SKM-1 treated with dmso at 0.1 percent for 144 hours (cell line): Measurements from ENCODE around the gene CNNM1.
A peak's percentile ranks its signal among the peaks of the same experiment; 100 is the strongest.

ENCODE experiments used
- DNase-seq: peaks from one replicate; lab custom pipeline; 2025; ENCODE audit not compliant: unreplicated experiment; lab: John Stamatoyannopoulos, UW

CNNM1 gene

DNA sequence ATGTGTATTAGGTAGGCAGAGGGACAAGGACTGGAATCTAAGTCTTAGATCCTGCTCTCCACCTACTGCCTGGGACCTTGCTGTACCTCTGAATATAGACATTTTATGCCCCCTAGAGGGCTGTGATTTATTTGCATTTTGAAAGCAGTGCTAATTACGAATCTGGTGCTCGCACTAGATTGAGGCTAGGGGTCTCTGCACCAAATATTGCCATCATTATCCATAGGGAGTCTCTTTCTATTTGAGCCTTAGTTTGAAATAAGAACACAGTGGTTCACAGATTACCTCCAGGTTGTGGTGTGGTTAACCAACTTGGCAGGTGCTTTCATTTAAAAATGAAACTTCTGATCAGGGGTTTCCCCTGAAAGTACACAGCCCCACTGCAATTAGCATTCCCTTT lies 41.8 kb downstream of the CNNM1 start:
- peak; percentile 21 for DNase-seq

DNA sequence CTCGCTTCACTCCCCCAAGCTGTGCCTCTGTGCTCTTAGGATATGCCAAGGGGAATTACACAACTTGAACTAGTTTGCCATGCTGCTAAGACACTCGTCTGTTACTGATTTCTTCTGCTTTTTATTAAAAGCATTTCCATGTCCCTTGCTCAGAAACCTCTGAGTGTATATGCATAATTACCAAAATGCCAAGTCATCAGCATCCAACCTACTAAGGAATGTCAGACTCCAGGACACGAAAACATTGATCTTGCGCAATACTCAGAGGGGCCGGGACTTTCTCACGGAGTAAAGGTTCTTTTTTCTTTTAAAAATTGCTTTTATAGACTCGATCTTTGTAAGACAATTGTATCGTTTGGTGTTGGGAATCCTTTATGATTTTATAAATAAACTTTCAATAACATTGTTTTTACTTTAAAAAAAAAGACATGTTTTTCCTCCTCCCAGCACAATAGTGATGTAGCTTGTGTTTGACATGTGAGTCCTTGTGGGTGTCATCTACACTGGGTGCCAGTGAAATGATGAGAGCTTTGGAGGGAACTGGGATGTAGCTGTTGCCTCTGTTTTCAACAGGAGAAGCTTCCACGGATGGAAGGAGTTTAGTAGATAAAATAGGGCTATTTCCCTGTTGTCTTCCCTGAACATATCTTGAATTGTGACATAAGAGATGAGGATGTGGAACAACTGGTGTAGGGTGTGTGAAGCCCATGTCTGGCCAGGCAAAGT lies 43.6 kb downstream of the CNNM1 start:
- DNase-seq, result no peak

DNA sequence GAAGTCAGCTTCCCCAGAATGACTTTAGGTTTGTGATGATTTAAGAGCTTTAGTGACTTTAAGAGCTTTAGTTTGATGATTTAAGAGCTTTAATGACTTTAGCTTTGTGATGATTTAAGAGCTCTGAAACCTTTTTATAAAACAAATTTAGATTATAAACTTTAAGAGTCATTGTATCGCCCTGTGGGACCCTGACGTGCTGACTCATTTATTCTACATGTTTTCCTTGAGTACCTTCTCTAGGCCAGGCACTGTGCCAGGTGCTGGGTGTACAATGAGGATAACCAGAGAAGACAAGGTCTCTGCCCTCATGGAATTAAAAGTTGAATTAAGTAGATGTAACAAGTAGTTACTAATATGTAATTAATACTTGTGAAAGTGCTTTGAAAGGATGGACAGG lies 45.4 kb downstream of the CNNM1 start:
- DNase-seq, result no peak

DNA sequence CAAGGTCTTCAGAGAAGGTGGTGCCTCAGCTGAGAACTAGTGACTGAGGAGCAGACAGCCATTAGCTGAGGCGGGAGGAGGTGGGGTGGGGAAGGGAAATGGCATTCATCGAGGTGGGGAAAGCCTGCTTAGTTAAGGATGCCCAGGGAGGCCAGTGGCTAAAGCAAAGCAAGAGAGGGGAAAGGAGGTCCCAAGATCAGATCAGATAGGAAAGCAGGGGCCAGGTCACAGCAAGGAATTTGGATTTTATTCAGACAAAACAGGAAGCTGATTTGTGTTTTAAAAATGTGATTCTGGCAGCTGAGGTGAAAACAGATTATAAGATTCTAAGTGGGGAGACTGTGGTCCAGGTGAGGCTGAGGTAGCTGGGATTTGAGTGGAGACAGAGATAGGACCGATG lies 45.8 kb downstream of the CNNM1 start:
- no peak for DNase-seq

DNA sequence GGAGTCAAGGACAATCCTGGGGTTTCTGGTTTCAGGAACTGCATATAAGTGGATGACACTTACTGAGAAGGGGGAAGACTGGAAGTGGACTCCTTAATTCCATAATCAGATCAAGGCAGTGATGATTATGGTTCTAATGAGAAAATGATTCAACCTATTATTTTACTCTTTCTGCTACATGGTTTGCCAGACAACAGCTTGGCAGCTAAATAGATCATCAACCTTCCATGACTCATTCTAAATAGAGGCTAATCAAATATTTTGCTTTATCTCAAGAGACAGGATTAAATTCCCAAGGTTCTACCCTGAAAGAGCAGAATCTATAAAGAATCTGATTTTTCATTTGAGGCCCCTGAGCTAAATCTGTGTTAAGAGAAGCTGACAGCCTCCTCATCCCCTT lies 46.3 kb downstream of the CNNM1 start:
- no peak for DNase-seq

DNA sequence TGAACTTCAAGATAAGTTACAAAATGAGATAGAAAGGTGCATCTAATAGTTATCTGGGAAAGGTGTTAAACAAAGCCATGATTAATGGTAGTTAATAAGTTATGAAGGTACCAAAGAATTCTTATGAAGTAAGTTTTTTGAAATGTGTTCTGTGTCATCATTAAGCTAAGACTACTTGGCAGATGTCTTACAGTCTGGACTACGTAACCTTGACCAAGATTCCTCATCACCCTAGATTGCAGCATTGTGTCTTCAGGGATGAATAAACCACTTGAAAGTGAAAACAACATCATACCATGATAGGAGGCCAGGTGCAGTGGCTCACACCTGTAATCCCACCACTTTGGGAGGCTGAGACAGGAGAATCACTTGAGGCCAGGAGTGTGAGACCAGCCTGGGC lies 53.0 kb downstream of the CNNM1 start:
- no peak for DNase-seq

DNA sequence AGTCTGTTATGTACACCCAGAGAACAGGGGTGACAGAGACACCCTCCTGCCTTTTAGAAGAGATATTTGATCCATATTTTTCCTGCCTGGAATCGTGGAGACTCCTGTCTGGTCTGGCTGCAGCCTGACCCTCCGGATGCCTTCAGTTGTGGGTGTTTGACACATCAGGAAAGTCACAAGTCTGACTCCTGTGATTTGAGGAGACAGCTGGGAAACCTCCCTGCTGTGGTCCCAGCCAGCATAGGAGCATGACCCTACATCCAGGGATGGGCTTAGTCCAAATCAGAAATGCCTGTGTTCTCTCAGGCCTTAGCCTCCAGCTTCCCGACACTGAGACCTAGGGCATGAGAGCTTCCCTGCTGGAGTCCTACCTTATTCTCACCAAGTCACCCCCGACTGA lies 57.9 kb downstream of the CNNM1 start:
- DNase-seq, result no peak

DNA sequence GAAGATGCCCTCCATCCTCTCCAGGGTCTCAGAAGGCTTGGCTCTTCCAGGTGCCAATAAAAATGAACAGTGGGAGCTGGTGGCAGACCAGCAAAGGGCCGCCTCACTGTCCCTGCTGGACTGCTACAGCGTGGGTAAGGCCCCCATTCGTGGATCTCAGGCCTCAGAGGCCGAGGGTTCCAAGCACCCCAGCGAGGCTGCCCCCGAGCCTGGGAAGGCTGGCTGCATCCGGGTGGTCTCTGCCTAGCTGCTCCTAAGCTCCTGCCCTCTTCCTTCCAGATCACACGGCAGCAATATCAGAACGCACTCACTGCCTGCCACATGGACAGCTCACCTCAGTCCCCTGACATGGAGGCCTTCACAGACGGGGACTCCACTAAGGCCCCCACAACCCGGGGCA lies 58.4 kb downstream of the CNNM1 start:
- no peak for DNase-seq

DNA sequence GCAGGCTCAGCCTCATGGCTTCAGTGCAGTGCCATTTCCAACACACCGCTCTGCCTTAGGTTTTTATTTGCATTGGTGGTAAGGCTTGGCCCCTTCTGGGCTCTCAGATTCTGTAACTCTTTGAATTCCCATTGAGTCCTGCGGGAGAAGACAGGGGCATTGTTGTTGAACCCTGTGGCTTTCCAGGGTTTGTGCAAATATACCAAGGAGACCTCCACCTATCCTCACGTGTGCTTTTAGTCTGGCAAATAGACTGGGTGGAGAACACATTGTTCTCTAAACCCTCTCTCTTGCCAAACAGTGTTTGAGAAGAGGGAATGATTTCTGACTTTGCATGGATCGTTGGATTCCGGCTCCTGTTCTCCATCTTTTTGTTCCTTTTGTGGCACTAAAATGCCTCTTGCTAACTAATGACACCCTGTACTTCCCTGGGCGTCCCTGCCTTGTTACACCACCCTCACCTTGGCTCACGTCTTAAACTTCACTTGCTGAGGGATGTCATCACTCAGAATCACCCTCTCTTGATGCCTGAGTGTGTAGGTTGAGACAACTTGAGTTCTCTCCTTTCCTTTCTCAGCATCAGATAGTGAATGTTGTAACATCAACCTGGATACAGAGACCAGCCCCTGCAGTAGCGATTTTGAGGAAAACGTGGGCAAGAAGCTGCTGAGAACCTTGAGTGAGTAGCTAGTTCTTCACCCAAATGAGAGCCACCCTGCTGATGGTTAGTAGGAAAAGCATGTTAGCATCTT lies 60.7 kb downstream of the CNNM1 start:
- DNase-seq, result no peak

DNA sequence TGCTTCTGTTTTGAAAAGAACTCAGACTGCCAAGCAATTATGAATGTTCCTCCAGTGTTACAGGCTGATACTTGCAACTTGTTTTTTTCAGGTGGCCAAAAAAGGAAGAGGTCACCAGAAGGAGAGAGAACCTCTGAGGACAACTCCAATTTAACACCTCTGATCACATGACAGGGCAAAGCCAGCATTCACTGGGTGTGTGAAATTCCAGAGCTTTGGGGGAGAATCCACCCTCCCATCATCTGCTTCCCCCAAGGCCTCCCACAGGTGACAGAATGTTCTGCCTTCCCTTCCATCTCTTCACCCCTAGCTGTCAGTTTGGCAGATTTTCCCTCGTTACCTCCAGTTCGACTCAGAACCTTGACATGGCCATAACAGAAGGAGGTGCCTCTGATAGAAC lies 62.2 kb downstream of the CNNM1 start:
- DNase-seq, result no peak

DNA sequence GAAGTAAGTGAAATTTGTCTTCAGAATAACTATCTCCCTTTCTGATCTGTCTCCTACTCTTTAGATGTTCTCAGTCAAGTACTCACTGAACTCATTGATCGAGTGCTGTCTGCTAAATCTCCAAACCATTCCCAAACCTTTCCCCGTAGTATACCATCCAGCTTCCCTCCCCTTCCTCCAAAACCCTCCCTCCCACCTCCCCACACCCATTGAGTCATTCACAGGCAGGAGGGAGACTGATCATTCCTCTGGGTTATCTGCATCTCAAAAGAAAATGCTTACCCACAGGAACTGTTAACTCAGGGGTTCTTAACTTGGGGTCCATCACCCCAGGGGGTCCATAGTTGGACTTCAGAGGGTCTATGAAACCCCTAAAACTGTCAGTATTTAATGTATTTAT lies 63.9 kb downstream of the CNNM1 start:
- DNase-seq, result no peak

DNA sequence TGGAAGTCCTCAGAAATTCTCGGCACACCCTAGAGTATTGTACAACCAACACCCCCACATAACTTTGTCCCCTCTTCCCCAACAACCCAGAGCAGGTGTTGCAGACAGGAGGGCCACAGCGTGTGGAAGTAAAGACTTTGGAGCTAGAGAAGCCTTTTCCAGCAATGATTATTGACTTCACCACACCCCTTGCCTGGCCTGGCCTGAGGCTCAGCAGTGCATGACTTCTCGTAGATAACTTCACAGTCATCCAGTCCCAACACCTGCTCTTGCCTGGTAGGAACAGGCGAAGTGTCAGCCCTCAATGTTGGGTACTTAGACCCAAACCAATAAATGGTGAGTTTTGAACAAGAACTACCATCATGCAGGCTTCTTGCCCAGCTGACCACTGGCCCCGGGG lies 64.5 kb downstream of the CNNM1 start:
- no peak for DNase-seq

DNA sequence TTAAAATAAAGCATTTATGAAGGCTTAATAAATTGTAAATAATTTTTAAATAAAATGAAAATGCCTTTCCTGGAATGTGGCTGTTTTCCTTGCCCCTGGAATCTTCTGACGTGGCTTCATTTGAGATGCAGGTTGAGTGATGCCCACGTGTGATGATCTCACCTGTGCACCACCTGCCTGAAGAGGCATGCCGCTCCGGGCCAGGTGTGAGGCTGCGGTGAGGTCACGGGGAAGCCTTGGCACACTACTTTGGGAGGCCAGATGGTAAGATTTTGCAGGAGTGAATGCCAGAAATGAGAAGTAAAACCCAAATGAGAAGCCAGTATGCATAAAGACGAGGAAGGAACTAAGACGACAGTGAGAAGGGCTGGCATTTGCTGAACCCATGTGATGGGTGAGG lies 65.1 kb downstream of the CNNM1 start:
- DNase-seq, result no peak

DNA sequence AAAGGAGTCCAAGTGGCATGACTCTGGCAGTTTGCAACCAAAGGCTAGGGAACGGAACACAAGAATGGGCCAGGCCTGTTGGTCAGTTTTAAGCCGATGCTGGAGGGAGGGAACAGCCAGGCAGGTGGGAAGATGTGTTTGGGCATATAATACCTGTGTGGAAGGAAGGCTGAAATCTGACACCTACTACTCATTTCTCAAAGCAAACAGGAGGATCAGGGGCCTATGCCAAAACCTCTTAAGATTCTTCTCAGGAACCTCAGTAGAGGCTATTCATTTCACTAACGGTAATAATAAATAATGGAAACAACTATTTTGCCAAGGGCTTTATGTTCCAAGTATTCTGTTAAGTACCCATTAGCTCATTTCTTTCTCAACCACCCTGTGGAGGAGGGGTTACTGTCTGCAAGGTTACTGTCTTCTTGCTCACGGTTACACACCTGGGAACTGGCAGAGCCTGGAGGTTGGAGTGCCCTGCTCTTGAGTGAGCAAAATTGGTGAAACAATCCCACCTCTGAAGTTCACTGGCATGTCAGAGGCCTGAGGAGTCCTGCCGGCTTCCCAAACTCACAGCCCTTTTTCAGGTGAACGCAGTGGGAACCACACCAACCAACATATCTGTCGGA lies 65.7 kb downstream of the CNNM1 start:
- no peak for DNase-seq

DNA sequence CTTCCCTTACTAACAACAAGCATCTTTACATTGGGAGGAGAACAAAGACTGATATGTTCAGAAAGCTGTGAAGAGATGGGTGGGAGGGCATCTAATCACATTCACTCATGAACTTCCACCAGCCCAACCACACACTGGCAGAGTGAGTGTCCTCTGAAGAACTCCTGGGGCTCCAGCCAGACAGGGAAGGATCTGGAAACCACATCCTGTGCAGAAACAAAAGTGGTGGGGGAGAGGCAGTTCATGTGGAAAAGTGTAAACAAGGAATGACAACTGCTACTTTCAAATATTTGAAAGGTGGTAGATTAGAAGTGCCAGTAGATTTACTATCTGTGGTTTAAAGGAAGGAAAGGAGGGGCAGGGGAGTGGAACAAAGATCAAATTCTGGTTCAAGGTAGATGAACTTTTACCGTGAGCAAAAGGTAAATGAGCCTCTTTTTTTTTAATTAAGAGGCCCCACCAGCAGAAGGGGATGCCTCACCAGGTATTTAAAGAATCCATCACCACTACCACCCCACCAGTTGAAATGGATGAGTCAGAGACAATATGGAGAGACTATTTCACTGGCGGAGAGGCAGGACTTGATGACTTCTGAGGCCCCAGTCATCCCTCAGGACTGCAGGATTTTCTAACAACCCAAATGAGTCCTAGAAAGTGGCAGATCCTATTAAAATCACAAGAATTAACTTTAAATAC lies 66.7 kb downstream of the CNNM1 start:
- no peak for DNase-seq

DNA sequence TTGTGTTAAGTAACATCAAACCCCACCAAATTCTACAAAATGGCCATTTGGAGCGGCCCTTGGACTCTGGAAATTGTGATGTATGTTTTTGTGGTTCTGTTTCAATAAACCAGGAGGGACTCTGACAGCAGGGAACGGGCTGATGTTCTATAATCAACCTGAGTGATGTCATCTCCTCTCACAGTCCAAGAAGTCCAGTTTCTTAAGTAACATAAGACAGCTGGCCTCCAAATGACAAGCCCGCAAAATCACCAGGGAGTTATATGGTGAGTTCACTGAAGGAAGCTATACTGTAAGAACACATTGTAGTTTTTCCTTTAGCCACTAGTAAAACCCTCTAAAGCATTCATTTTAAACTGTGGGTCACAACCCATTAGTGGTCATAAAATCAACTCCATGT lies 67.3 kb downstream of the CNNM1 start:
- no peak for DNase-seq

DNA sequence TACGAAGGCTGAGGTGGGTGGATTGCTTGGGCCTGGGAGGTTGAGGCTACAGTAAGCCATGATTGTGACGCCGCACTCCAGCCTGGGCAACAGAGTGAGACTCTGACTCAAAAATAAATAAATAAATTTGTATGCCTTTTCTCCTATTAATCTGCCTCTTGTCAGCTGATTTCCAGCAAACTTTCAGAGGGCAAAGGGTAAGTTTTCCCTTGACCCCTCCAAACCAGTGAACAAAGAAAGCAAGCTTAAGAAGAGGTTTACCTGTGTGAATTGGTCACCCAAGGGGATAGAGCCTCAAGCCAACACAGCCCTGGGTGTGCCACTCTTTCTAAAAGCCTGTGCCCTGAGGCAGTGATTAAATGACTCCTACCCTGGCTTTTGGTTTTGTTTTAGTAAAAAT lies 70.5 kb downstream of the CNNM1 start:
- no peak for DNase-seq

DNA sequence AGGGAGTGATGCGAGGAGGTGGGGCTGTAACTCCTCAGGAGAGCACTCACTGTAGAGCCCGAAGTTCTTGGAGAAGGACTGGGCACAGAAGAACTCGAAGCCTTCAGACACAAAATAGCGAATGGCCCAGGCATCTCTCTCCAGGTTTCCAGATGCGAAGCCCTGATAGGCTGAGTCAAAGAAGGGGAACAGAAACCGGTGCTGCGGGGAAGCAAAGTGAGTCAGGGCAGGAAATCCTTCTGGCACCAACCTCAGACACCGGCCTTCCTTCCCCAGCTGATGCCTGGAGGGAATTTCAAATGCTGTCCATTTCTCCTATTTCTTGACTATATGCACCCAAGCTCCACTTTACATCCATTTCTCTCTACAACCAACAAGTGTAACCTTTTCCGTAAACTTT lies 74.5 kb downstream of the CNNM1 start:
- no peak for DNase-seq

DNA sequence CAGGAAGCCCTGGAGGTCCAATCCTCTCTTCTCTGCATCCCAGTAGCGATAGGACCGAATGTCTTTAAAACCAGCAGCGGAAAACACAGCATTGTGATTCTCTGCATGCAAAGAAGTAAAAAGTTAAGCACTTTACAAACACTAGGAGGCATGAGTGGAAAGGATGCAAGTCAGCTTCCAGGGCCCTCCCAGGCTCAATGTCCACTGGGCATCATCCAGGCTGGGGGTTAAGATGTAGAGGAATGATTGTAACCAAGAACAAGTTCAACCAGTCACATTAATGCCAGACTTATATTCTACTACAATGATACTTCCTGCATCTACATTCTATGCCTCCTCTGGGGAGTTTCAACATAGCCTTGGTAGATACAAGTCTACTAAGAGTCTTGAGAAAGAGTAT lies 77.0 kb downstream of the CNNM1 start:
- DNase-seq, result no peak

DNA sequence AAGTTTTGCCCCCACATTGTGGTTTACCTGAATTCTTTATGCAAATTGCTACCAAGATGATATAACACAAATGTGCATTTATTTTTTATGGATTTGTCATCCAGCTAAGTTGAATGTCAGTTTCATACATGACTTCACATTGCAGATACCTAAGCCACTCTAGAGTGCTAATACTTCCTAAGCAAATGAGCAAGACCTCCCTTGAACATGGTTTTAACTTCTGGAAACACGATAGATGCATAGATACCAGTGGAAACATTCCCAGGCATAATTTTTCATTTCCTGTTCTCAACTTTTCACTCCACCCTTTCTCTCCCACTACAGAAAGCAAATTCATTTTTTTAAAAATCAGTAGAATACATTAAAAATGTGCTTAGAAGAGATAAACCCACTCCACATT lies 81.0 kb downstream of the CNNM1 start:
- DNase-seq, result no peak

DNA sequence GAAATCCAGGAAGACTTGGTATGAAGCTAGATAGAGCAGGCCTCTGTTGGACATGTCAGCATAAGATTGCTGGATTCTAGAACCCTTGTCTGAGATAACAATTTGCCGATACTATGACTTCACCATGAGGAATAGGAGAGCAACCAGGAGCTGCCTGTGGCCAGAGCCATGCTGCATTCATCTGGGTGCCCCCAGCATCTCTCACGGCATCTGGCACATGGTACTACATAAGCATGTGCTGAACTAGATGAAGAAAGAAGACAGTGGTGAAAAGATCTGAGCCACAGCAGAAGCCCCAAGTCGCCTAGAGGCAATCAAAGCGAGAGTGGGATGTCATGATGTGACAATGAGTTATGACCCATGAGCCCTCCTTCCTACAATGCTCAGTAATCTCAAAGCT lies 81.7 kb downstream of the CNNM1 start:
- DNase-seq, result no peak

DNA sequence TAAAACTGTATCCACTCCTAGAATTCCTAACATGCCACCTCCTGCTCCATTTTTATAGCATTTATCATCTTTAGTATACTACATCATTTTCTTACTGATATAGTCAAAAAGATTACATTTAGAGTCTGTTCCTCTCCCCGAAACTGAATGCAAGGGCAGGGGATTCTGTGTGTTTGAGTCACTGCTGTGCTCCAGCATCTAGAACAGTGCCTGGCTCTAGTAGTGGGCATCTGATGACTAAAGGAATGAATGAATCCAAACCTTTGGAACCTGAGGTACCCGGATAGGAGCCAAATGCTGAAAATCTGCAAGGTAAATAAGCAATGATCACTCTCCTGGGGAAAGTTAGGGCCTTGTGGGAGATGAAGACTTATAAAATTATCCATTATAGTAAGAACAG lies 82.4 kb downstream of the CNNM1 start:
- no peak for DNase-seq
